Adrenal gland (tissue), 5 donors: ENCODE results near the gene PTPRN2.

Source experiments
- CTCF ChIP-seq, 6 experiments: fragments of 450-650 bp in 4 of 6; fragments of 200-600 bp in 2 of 6; sonication (generic) in 1 of 6; IDR thresholded peaks; 1 replicate in 5 of 6; 2 replicates in 1 of 6; pipeline versions ENCODE4 v1.5.1 to v1.8.0; 2016 to 2021; ENCODE audit warnings: antibody characterized with exemption in 6 of 6, mild to moderate bottlenecking in 2 of 6, moderate library complexity in 1 of 6
- POLR2A ChIP-seq, 2 donors: fragments of 450-650 bp; IDR thresholded peaks; one replicate each; pipeline ENCODE4 v1.6.1; 2017; ENCODE audit warnings: antibody characterized with exemption in 2 of 2, mild to moderate bottlenecking in 2 of 2, moderate library complexity in 1 of 2
- donor health status: DM: no; HTN: no; CAD: no.

DNA sequence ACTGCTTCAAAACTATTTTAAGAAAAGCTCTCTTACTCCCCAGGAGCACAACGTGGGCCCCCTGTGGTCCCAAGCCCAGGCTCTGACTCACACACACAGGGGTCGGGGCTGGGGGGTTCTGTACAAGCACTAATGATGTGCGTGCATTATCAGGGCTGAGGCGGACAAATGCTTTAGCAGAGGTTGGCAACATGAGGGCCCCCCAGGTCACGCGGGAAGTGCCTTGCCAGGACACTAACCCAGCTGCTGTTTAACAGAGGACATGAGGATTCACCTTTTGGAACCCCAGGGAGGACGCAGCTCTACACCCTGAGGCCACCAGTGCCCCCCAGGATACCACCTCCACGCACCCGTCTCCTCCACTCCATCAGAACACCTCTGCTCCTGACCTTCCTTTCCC is 908.0 kb downstream of the PTPRN2 start:
- TF ChIP-seq CTCF (IDR thresholded peaks at IDR 0.05) (no peak), POLR2A (IDR thresholded peaks at IDR 0.05) (no peak)
